Measurements from ENCODE around the gene HS3ST6. TPM values are rescaled to one million over a fixed set of nuclear protein-coding genes. Genes with fewer than 3 reads are reported as not detected.
A peak's percentile ranks its signal among the peaks of the same experiment; 100 is the strongest.

HS3ST6 gene
- total and polyA plus RNA-seq, 9 of the 15 experiments (the other 6 are each of a cell fraction or from before 2014, with no cell fraction given) = not detected

DNA sequence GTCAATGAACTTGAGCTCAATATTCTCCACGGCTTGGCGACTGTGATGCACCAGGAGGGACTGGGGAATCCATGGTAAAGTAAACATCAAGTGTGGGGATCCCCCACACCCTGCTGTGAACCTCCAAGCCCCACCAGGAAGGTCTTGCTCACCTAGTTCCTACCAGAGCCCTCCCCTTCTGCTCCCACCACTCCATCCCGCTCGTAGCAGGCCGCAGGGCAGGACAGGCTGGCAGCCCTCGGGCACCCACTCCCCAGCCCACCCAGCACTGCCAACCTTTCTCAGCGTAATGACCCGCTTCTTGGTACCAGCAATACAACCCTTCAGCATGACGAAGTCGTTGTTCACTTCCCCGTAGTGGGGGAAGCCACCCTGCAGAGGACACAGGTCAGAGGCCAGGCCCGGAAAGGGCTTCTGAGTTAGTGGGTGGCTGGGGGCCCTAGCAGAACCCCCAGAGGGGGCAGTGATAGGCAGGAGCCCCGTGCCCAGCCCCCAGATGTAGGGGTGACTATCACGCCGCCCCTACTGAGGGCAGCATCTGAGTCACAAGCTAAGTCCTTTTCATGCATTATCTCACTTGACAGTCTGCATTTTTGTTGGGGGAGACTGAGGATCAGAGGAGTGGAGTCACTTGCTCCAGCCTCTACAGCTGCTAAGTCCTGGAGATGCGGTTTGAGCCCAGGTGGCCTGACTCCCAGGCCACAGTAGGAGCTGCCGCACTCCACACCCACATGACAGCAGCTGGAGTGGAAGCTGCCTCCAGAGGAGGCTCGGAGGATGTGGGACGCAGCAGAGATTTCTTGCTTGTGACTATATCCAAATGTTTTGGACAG lies 27.6 kb upstream of the HS3ST6 start (continued):
- TF ChIP-seq TEAD4 (IDR thresholded peaks at IDR 0.05; ENCODE audit: low read length) (peak; percentile 19; the same call in 1 of the 2 replicates), TEAD4 (CRISPR knock-in tag; IDR thresholded peaks at IDR 0.05; ENCODE audit: borderline replicate concordance) (no peak), GATA2 (CRISPR knock-in tag; IDR thresholded peaks at IDR 0.05) (no peak), NFIX (CRISPR knock-in tag; IDR thresholded peaks at IDR 0.05; ENCODE audit: low read depth) (no peak), LEF1 (IDR thresholded peaks at IDR 0.05) (no peak), ZNF668 (CRISPR knock-in tag; IDR thresholded peaks at IDR 0.05) (no peak), ELK3 (CRISPR knock-in tag; IDR thresholded peaks at IDR 0.05) (no peak), NFRKB (IDR thresholded peaks at IDR 0.05; ENCODE audit: low read depth) (no peak), HDAC8 (tag; IDR thresholded peaks at IDR 0.05) (no peak), DNMT1 (IDR thresholded peaks at IDR 0.05) (no peak), ZBTB33 (CRISPR knock-in tag; IDR thresholded peaks at IDR 0.05) (no peak), FUS (optimal IDR thresholded peaks at IDR 0.05; ENCODE audit: low read depth, low read length) (no peak), ZBTB7A (IDR thresholded peaks at IDR 0.05; ENCODE audit: borderline replicate concordance, control insufficient read depth, low read depth, low read length) (peak; percentile 52; the same call in 1 of the 2 replicates), ZZZ3 (IDR thresholded peaks at IDR 0.05) (no peak), CAMTA2 (CRISPR knock-in tag; conservative IDR thresholded peaks at IDR 0.05) (no peak)
- TF ChIP-seq, protein P1, sequence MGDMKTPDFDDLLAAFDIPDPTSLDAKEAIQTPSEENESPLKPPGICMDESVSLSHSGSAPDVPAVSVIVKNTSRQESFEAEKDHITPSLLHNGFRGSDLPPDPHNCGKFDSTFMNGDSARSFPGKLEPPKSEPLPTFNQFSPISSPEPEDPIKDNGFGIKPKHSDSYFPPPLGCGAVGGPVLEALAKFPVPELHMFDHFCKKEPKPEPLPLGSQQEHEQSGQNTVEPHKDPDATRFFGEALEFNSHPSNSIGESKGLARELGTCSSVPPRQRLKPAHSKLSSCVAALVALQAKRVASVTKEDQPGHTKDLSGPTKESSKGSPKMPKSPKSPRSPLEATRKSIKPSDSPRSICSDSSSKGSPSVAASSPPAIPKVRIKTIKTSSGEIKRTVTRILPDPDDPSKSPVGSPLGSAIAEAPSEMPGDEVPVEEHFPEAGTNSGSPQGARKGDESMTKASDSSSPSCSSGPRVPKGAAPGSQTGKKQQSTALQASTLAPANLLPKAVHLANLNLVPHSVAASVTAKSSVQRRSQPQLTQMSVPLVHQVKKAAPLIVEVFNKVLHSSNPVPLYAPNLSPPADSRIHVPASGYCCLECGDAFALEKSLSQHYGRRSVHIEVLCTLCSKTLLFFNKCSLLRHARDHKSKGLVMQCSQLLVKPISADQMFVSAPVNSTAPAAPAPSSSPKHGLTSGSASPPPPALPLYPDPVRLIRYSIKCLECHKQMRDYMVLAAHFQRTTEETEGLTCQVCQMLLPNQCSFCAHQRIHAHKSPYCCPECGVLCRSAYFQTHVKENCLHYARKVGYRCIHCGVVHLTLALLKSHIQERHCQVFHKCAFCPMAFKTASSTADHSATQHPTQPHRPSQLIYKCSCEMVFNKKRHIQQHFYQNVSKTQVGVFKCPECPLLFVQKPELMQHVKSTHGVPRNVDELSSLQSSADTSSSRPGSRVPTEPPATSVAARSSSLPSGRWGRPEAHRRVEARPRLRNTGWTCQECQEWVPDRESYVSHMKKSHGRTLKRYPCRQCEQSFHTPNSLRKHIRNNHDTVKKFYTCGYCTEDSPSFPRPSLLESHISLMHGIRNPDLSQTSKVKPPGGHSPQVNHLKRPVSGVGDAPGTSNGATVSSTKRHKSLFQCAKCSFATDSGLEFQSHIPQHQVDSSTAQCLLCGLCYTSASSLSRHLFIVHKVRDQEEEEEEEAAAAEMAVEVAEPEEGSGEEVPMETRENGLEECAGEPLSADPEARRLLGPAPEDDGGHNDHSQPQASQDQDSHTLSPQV (IDR thresholded peaks at IDR 0.05) = no peak
